HG02623 (cell line): ENCODE measurements around the gene KL.
A peak's percentile ranks its signal among the peaks of the same experiment; 100 is the strongest.

ENCODE experiments used
- ATAC-seq: cut with Tn5 transposase; IDR thresholded peaks from one replicate; pipeline ENCODE4 v1.9.1; 2021; ENCODE audit warnings: moderate library complexity; ENCODE audit not compliant: unreplicated experiment

KL gene

DNA sequence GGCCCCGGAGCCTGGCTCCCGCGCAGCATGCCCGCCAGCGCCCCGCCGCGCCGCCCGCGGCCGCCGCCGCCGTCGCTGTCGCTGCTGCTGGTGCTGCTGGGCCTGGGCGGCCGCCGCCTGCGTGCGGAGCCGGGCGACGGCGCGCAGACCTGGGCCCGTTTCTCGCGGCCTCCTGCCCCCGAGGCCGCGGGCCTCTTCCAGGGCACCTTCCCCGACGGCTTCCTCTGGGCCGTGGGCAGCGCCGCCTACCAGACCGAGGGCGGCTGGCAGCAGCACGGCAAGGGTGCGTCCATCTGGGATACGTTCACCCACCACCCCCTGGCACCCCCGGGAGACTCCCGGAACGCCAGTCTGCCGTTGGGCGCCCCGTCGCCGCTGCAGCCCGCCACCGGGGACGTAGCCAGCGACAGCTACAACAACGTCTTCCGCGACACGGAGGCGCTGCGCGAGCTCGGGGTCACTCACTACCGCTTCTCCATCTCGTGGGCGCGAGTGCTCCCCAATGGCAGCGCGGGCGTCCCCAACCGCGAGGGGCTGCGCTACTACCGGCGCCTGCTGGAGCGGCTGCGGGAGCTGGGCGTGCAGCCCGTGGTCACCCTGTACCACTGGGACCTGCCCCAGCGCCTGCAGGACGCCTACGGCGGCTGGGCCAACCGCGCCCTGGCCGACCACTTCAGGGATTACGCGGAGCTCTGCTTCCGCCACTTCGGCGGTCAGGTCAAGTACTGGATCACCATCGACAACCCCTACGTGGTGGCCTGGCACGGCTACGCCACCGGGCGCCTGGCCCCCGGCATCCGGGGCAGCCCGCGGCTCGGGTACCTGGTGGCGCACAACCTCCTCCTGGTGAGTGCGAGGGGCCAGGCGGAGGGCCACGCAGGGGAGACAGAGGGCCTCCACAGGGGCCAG is at the start of gene KL:
Gene KL, plus strand, starts transcription at position 10 of the 909 bp plus-strand sequence. Its CDS starts 18 bp downstream, at position 28.
- ATAC-seq = no peak

GRCh38 chr13:32967584-32968182 is 48.5 kb upstream of the KL start:
- ATAC-seq = no peak

DNA sequence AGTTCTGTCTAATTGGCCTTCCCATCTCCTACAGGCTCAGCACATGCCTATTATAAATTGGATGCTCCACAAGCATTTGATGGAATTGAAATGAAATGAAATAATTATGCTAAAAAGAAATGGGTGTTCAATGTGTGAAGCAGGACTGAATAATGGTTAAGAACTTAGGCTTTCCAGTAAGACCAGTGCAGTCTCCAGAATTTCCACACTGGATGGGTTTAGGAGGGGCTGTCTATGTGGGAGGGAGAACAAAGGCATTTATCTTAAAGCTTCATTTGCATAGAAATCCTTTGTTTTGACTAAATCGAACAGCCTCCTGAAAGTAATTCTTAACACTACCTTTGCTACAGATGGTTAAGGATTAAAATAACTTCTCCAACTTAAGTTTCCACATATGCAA is 47.9 kb upstream of the KL start:
- no peak for ATAC-seq

DNA sequence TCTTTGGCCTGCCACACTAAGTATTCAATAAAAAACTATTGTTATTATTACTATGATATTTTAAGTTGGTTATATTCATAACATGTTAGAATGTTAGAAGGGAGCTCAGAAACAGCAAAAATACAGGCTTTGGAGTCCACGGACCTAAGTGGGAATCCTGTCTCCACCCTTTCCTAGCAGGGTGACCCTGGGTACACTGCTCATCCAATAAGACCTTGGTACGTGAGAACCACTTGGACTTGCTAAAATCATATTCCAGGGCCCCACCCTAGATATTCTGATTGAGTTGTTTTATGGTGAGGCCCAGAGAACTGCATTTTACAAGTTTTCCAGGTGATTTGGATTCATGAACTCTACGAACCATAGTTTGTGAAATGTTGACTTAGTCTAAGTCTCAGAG is 47.4 kb upstream of the KL start:
- ATAC-seq = no peak

DNA sequence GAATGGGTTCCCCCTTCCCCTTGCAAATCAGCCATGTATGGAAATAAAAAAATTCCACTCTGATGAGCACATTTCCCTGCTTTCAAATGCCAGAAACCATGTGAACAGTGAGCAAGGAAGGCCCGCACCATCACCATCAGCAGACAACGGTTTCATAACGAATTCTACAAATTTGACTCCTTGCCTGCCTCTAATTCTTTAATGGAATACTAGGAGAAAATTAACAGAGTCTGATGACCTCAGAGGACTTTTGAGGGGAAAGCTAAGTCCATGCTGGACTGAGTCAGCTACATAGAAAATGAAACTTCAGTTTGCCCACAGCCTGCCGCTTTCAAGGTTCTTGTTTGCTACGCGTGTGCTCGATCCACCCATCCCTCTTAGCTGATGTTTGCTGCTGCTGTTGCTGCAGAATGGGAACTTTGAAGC is 46.7 kb upstream of the KL start:
- peak; percentile 86 for ATAC-seq

DNA sequence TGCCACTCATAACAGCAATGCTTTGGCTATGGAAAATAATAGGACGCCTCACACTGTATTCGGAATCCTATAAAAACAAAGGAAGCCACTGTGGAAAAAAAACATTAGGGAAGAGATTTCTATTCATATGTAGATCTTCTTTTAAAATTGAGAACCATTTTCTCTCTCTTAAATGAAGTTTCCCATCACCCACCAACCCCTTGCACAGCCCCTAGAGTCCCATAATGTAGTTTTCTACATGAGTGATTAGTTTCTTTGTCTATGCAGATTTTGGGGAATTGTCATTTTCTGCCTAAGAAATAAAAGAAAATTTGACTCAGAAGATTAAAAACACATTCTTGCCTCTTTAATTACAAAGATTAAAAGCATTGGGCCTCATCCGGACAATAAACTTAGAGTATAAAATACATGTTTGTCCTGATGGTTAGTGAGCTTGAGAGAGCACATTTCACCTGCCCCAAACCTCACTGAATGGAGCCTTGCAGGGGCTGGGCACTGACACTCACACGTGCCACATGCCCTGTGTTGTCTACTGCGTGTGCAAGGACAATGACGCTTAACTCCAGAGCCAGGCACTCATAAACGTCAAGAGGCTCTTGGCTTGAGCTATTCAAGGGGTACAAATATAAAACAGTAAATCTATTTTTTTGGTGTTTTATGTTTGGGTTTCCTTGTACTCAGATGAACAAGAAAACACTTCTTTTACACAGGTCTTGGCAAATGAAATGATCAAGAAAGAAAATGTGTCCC is 40.0 kb upstream of the KL start:
- ATAC-seq = no peak

DNA sequence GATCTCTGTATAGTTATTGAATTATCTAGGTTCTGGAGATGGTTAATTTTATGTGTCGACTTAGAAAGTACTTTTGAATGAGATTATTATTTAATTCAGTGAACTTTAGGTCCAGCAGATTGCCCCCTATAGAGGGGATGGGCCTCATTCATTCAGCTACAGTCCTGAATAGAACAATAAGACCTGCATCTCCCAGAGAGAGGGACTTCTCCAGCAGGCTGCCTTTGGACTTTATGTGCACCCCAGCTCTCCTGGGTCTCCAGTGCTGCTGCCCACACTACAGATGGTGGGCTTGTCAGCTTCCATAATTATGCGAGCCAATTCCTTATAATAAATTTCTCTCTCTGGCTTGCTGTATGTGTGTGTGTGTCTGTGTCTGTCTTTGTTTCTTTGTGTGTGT is 39.3 kb upstream of the KL start:
- ATAC-seq = no peak

GRCh38 chr13:32977321-32977720 is 38.9 kb upstream of the KL start:
- ATAC-seq = no peak

GRCh38 chr13:32978278-32978677 is 37.9 kb upstream of the KL start:
- ATAC-seq = no peak

GRCh38 chr13:32983058-32983457 is 33.2 kb upstream of the KL start:
- ATAC-seq = no peak

DNA sequence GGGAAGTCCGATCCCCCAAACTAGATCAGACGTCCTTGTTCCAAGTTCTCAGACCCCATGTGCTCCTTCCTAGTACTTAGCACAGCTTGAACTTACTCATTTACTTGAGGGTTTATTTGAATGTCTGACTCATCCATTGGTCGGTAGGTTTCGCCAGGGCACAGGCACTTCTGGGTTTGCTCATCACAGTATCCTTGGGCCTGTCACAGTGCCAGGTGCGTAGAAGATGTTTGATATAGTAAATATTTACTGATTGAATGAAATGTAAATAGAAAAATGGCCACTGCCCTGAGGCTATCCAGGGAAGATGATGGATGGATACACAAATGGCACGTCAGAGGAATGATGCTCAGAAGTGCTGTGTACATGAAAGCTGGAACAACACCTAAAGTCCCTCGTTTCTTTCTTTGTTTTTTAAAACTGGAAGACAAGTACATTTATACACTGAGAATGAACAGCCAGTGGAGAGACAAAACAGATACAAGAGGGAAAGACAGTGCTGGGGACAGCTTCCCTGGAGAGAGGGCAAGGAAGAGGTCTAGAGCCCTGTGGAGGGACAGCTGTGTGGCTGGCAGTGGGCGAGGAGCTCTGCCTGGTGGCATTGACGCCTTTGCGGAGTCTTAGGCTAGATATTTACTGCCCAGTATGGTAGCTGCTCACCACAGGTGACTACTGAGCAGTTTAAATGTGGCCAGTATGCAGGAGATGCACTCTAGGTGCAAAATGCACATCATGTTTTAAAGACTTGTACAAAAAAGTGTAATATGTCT is 31.2 kb upstream of the KL start:
- no peak for ATAC-seq

GRCh38 chr13:32986552-32986951 is 29.7 kb upstream of the KL start:
- ATAC-seq = no peak

- ATAC-seq = no peak
Observed at GRCh38 chr13:32987462-32987861, 28.8 kb upstream of the KL start.

- no peak for ATAC-seq
Observed at GRCh38 chr13:32988608-32989289, 27.5 kb upstream of the KL start.

DNA sequence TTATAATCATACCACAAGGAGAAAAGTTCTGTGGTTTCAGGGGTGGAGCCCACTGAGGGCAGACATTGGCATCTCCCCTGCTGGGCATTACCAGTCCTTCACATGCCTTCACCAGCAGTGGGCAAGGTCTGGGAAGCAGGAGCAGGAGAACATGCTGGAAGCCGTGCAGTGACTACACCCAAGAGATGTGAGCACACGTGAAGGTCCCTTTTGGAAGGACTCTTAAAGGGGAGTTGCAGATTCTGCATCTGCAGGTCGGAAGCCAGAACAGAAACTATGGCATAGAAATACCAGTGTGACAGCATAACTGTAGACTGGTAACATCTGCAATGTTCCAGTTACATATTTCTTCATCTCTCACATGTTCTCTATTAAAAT is 26.9 kb upstream of the KL start:
- ATAC-seq = no peak

DNA sequence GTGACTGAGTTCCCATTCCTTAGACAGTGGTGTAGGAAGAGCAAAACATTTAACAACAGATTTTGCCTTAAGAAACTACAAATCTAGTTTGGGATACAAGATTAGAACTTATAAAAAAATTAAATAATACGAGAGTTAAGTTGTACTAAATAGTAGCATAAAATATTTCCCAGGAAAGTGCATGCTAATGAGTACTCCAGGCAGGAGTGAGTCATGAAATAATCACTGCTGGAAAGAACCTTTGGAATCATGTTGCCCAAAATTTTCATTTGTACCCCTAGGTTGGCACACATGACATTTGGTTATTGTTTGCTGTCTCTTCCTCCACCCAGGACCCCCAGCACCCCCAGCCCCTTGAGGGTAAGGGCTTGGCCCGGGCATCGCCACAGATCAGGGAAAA is 26.3 kb upstream of the KL start:
- no peak for ATAC-seq

DNA sequence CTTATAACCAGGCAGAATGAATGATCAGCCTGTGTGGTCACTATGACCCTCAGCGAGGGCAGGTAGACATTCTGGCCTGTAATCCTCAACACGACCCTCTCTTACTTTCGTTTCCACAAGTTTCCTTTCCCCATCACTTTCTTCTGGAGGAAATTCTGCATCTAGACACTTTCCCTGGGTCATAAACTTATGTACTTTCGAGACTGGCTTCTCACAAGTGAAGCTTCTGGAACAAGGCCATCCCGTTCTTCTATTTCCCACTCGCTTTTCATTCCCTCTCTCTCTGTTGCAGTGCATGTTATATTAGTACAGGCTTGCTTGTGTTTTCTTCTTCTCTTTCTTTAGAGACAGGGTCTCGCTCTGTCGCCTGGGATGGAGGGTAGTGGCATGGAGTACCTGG is 23.1 kb upstream of the KL start:
- ATAC-seq = no peak

GRCh38 chr13:32997399-32997798 is 18.8 kb upstream of the KL start:
- no peak for ATAC-seq

- no peak for ATAC-seq
Observed at GRCh38 chr13:32998966-32999365, 17.3 kb upstream of the KL start.

DNA sequence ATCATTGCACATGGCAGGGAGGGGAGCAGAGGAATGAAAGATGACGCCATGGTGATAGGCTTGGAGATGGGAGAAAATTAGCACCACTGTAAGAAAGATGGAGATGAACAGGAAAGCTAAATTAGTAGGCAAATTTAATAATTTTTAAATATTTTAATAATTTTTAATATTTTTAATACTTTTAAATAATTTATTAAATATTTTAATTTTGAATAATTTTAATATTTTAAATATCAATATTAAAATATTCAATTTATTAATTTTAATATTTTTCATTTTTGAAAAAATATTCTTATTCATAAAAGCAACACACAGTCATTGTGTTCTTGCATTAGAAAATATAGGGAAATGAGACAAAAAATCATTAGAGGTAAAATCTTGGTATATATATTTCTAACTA is 15.9 kb upstream of the KL start:
- no peak for ATAC-seq
